ENCODE results near the gene LRIG1. TPM values are rescaled to one million over a fixed set of nuclear protein-coding genes. Genes with fewer than 3 reads are reported as not detected.
A peak's percentile ranks its signal among the peaks of the same experiment; 100 is the strongest.

The LRIG1 gene, protein sequence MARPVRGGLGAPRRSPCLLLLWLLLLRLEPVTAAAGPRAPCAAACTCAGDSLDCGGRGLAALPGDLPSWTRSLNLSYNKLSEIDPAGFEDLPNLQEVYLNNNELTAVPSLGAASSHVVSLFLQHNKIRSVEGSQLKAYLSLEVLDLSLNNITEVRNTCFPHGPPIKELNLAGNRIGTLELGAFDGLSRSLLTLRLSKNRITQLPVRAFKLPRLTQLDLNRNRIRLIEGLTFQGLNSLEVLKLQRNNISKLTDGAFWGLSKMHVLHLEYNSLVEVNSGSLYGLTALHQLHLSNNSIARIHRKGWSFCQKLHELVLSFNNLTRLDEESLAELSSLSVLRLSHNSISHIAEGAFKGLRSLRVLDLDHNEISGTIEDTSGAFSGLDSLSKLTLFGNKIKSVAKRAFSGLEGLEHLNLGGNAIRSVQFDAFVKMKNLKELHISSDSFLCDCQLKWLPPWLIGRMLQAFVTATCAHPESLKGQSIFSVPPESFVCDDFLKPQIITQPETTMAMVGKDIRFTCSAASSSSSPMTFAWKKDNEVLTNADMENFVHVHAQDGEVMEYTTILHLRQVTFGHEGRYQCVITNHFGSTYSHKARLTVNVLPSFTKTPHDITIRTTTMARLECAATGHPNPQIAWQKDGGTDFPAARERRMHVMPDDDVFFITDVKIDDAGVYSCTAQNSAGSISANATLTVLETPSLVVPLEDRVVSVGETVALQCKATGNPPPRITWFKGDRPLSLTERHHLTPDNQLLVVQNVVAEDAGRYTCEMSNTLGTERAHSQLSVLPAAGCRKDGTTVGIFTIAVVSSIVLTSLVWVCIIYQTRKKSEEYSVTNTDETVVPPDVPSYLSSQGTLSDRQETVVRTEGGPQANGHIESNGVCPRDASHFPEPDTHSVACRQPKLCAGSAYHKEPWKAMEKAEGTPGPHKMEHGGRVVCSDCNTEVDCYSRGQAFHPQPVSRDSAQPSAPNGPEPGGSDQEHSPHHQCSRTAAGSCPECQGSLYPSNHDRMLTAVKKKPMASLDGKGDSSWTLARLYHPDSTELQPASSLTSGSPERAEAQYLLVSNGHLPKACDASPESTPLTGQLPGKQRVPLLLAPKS
- 100 to 1,000 TPM; 103 to 140 (median 122) TPM for total RNA-seq
- polyA plus RNA-seq = 80.2 TPM
- long read RNA-seq, donor 1, full-length matches to known transcripts = 81 of 255 reads
- long read RNA-seq, donor 1, partial matches to known transcripts = 156 of 255 reads
- long read RNA-seq, donor 1, other reads (novel, unspliced or antisense) = 18 of 255 reads
- long read RNA-seq, donor 2, full-length matches to known transcripts = 70 of 151 reads
- long read RNA-seq, donor 2, partial matches to known transcripts = 68 of 151 reads
- long read RNA-seq, donor 2, other reads (novel, unspliced or antisense) = 13 of 151 reads
- long read RNA-seq, donor 3, full-length matches to known transcripts = 3 of 317 reads
- long read RNA-seq, donor 3, partial matches to known transcripts = 289 of 317 reads
- long read RNA-seq, donor 3, other reads (novel, unspliced or antisense) = 25 of 317 reads
- long read RNA-seq, donor 4, full-length matches to known transcripts = 86 of 169 reads
- long read RNA-seq, donor 4, partial matches to known transcripts = 57 of 169 reads
- long read RNA-seq, donor 4, other reads (novel, unspliced or antisense) = 26 of 169 reads

DNA sequence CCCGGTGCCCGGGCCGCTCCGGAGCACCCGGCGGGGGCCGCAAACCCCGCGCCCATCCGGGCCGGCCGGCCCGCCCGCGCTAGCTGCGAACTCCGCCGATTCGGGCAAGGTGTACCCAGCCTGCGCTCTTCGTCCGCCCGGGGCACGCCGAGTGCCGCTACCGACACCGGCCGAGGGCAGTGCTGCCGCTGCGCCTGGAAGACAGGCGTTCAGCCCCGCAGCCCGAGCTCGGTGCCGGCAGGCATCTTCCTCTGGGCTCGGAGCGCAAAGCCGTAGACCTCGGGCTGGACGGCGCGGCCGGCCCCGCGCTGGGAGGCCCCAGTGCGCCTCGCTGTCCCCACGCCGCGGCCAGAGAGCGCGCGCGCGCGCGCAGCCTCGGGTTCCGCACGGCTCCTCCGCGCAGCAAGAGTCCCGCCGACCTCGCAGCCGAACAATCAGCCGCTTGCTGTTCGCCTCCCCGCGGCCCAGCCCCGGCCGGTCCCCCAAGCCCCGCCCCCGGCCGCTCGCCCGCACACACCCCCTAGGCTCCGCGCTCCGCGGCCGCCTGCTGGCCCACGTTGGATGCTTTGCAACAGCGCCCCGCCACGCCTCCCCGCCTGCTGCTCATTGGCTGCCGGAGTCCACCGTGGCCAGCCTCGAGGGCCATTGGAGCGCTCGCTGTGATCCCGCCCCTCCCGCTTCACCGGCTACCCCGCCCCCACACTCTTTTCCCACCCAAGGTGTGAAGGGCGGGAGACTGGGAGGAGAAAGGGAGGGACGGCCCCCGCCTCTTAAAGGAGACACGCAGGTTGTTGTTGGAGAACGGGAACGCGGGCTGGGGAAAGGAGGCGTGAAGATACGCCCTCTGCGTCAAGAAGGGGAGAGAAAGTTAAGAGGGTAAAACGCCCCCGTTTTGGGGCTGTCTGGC lies at the start of gene LRIG1:
Gene LRIG1 (minus strand): TSS at position 447 of the 907 bp plus-strand sequence. CDS start 615 bp downstream, outside the sequence.
- Histone ChIP-seq H3K4me3 (ENCODE audit: low read length) (peak within 1 kb of the TSS; percentile 81), H3K4me1 (ENCODE audit: control insufficient read depth, insufficient read depth, low read length) (peaks cover 3% of the 10 kb centered on the region), H3K27ac (ENCODE audit: low read length) (peak within 1 kb of the TSS; percentile 76), H3K27me3 (ENCODE audit: control insufficient read depth, insufficient read depth) (no peaks in the 10 kb centered on the region), H3K9me3 (ENCODE audit: control insufficient read depth, low read length) (no peaks in the 10 kb centered on the region)
- peak; percentile 100 for DNase-seq
- under 1% methylated on average over 108 of the region's 109 CpGs for WGBS
- ATAC-seq = peak; percentile 98 to 99
- intact Hi-C loops (cut with DNase I) = loop anchor here in 2 of 4 donors (5.0 to 10.0 kb wide), 3 partner anchors 86 to 314 kb away; no protein-coding TSS in a partner anchor

DNA sequence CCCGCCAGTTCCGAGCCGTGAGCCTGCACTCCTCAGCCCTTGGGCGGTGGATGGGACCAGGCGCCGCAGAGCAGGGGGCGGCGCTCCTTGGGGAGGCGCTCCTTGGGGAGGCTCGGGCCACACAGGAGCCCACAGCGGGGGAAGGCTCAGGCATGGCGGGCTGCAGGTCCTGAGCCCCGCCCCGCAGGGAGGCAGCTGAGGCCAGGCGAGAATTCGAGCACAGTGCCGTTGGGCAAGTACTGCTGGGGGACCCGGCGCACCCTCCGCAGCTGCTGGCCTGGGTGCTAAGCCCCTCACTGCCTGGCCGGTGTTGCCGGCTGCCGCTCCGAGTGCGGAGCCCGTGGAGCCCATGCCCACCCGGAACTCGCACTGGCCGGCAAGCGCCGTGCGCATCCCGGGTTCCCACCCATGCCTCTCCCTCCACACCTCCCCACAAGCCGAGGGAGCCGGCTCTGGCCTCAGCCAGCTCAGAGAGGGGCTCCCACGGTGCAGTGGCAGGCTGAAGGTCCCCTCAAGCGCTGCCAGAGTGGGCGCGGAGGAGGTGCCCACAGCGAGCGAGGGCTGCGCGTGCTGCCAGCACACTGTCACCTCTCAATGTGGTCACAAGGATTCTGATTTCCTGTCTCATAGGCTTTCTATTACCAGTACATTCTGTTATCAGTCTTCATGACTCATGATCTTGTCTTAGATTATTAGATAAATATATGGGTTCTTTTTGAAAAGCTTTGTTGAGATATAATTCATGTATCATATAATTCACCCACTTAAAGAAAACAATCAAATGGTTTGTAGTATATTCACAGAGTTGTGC lies 44.0 kb upstream of the LRIG1 start:
- Histone ChIP-seq H3K4me1 (ENCODE audit: control insufficient read depth, insufficient read depth, low read length) (no peaks in the 10 kb centered on the region), H3K27ac (ENCODE audit: low read length) (no peak overlapping the region)
- DNase-seq = peak in 1 of 3 donors; percentile 48

GRCh38 chr3:66542153-66542552 lies 41.3 kb upstream of the LRIG1 start:
- Histone ChIP-seq H3K9me3 (ENCODE audit: control insufficient read depth, low read length) (no peaks in the 10 kb centered on the region), H3K27me3 (ENCODE audit: control insufficient read depth, insufficient read depth) (no peaks in the 10 kb centered on the region), H3K4me3 (ENCODE audit: low read length) (no peak overlapping the region), H3K27ac (ENCODE audit: low read length) (no peak overlapping the region), H3K4me1 (ENCODE audit: control insufficient read depth, insufficient read depth, low read length) (no peaks in the 10 kb centered on the region)
- intact Hi-C loops (cut with DNase I) = no loop called here
- WGBS = 63% methylated on average over 2 of the region's 2 CpGs
- ATAC-seq = no peak
- DNase-seq = no peak

More for the DNA sequence above, 44.0 kb upstream of the LRIG1 start:
- Histone ChIP-seq H3K9me3 (ENCODE audit: control insufficient read depth, low read length) (no peaks in the 10 kb centered on the region), H3K27me3 (ENCODE audit: control insufficient read depth, insufficient read depth) (no peaks in the 10 kb centered on the region), H3K4me3 (ENCODE audit: low read length) (no peak overlapping the region)
- no peak for ATAC-seq
- intact Hi-C loops (cut with DNase I) = no loop called here
- 97% methylated on average over 43 of the region's 43 CpGs for WGBS

- WGBS = 93% methylated on average over 3 of the region's 3 CpGs
- no peak for ATAC-seq
These were observed 38.7 kb upstream of the LRIG1 start for GRCh38 chr3:66539466-66539989.

DNA sequence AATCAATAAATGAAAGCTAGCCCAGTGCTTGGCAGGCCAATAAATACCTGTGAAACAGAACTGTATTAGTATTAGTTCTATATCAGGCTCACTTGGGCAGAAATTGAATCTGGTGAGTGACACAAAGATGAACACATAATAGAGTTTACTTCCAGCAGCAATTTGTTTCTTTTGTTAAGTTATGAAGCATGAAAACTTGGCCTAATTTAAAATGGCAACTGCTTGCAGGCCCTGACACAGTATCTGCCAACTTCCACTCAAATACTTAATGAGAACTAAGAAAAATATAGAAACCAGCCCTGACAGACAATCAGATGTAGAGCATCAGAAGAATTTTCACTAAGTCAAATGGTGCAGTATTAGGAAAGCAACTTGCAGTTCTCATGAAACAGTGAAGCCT lies 37.6 kb upstream of the LRIG1 start:
- no peaks in the 10 kb centered on the region for H3K9me3 ChIP-seq (ENCODE audit: control insufficient read depth, low read length)
- no peak overlapping the region for H3K4me3 ChIP-seq (ENCODE audit: low read length)
- no peak for DNase-seq
- ATAC-seq = no peak
- H3K27ac ChIP-seq (ENCODE audit: low read length) = no peak overlapping the region
- H3K4me1 ChIP-seq (ENCODE audit: control insufficient read depth, insufficient read depth, low read length) = no peaks in the 10 kb centered on the region
- intact Hi-C loops (cut with DNase I) = no loop called here
- no peaks in the 10 kb centered on the region for H3K27me3 ChIP-seq (ENCODE audit: control insufficient read depth, insufficient read depth)

More at GRCh38 chr3:66539466-66539989, 38.7 kb upstream of the LRIG1 start:
- Histone ChIP-seq H3K4me1 (ENCODE audit: control insufficient read depth, insufficient read depth, low read length) (no peaks in the 10 kb centered on the region), H3K27ac (ENCODE audit: low read length) (no peak overlapping the region), H3K27me3 (ENCODE audit: control insufficient read depth, insufficient read depth) (no peaks in the 10 kb centered on the region), H3K4me3 (ENCODE audit: low read length) (no peak overlapping the region), H3K9me3 (ENCODE audit: control insufficient read depth, low read length) (no peaks in the 10 kb centered on the region)
- no peak for DNase-seq
- intact Hi-C loops (cut with DNase I) = no loop called here

GRCh38 chr3:66537735-66538134 lies 36.9 kb upstream of the LRIG1 start:
- DNase-seq = no peak
- intact Hi-C loops (cut with DNase I) = no loop called here
- 82% methylated on average over 7 of the region's 7 CpGs for WGBS
- no peak overlapping the region for H3K4me3 ChIP-seq (ENCODE audit: low read length)
- no peaks in the 10 kb centered on the region for H3K4me1 ChIP-seq (ENCODE audit: control insufficient read depth, insufficient read depth, low read length)
- no peak for ATAC-seq
- no peak overlapping the region for H3K27ac ChIP-seq (ENCODE audit: low read length)
- H3K9me3 ChIP-seq (ENCODE audit: control insufficient read depth, low read length) = no peaks in the 10 kb centered on the region
- H3K27me3 ChIP-seq (ENCODE audit: control insufficient read depth, insufficient read depth) = no peaks in the 10 kb centered on the region

DNA sequence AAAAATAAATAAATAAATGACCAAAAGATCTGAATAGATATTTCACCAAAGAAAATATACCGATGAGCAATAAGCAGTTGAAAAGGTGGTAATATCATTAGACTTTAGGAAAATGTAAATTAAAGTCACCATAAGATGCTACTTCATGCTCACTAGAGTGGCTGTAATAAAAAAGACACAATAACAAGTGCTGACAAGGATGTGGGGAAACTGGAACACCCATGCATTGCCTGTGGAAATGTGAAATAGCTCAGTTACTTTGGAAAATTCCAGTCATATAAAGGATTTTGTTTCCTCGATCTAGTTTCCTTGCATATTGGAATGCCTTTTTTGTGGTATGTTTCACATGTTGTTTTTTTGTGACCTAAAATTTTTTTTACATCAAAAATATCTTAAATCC lies 36.0 kb upstream of the LRIG1 start:
- ATAC-seq = no peak

DNA sequence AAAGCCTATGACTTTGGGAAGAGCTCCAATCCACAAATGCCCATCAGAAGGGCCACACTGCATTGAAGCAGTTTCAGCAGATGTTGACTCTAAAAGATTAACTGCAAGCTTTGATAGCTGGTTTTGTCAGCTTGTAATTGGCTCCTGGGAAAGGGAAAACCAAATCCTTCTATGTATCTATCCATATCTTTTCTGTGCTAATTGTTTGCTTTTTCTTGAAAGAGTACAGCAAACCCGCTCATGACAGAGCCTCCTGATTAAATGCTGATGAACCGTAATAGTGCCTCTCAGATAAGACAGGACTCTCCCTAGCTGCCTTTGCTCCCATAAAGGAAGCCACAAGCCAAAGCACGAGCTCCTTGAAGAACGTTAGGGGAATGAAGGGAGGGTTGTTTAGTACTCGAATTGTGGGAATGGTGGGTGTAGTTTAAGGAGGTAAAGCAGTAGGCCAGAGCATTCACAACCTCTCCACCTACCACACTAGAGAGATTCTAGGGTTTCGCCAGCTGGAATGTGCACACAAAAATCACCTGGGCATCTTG lies 33.6 kb upstream of the LRIG1 start:
- ATAC-seq = no peak
- no peaks in the 10 kb centered on the region for H3K4me1 ChIP-seq (ENCODE audit: control insufficient read depth, insufficient read depth, low read length)
- WGBS = 71% methylated on average over 6 of the region's 6 CpGs
- H3K27ac ChIP-seq (ENCODE audit: low read length) = no peak overlapping the region
- no peaks in the 10 kb centered on the region for H3K9me3 ChIP-seq (ENCODE audit: control insufficient read depth, low read length)
- intact Hi-C loops (cut with DNase I) = no loop called here
- no peaks in the 10 kb centered on the region for H3K27me3 ChIP-seq (ENCODE audit: control insufficient read depth, insufficient read depth)
- DNase-seq = no peak
- H3K4me3 ChIP-seq (ENCODE audit: low read length) = no peak overlapping the region

More for the DNA sequence above, 36.0 kb upstream of the LRIG1 start:
- WGBS = 96% methylated on average over 2 of the region's 2 CpGs
- intact Hi-C loops (cut with DNase I) = no loop called here
- Histone ChIP-seq H3K9me3 (ENCODE audit: control insufficient read depth, low read length) (no peaks in the 10 kb centered on the region), H3K27ac (ENCODE audit: low read length) (no peak overlapping the region), H3K4me3 (ENCODE audit: low read length) (no peak overlapping the region), H3K4me1 (ENCODE audit: control insufficient read depth, insufficient read depth, low read length) (no peaks in the 10 kb centered on the region), H3K27me3 (ENCODE audit: control insufficient read depth, insufficient read depth) (no peaks in the 10 kb centered on the region)
- DNase-seq = no peak
